HepG2 (cell line): ENCODE results near the gene POLR3K. TPM values are rescaled to one million over a fixed set of nuclear protein-coding genes. Genes with fewer than 3 reads are reported as not detected.
A peak's percentile ranks its signal among the peaks of the same experiment; 100 is the strongest.

Experiments
- ATAC-seq: fragments of 200-7000 bp; cut with Tn5 transposase; 3 replicates; pipeline ENCODE4 v1.9.1; 2020; ENCODE audit warnings: mild to moderate bottlenecking, moderate library complexity
- BruUV-seq: library from RNA; stranded (reverse); fragments of 400-500 nt; replicated peaks from 2 replicates; lab custom pipeline; 2021; lab: Mats Ljungman, UMichigan
- CTCF ChIA-PET: fragments of 300-600 bp; formaldehyde crosslinking; extraction: SDS; loops from one replicate; lab custom pipeline; 2021; ENCODE audit warnings: low total read pairs, inconsistent platforms, low intra/inter-chr PET ratio; lab: Yijun Ruan, JAX
- POLR2A ChIA-PET: fragments of 350-600 bp; sonication (Branson Sonifier 250); formaldehyde crosslinking; loops from one replicate; lab custom pipeline; 2020; ENCODE audit warnings: antibody characterized with exemption, inconsistent platforms; lab: Yijun Ruan, JAX
- DNase-seq: peaks from one replicate; pipeline ENCODE4 v3.0.0-alpha.2; 2015; ENCODE audit warnings: low spot score
- FAIRE-seq: peaks from 3 replicates; lab custom pipeline; 2011; peaks lifted over from hg19 to GRCh38; lab: Jason Lieb, UNC
- H2AFZ ChIP-seq: one replicate; pipeline ENCODE4 v1.6.1; 2011; ENCODE audit warnings: low read length, inconsistent platforms
- H3K27ac ChIP-seq: fragments of 300-600 bp; 3 replicates; pipeline ENCODE4 v1.8.0; 2011; ENCODE audit warnings: mixed run types, mild to moderate bottlenecking, mixed read lengths, low read length, inconsistent platforms; ENCODE audit not compliant: insufficient read depth; ENCODE audit errors: extremely low read length
- H3K27me3 ChIP-seq, 2 experiments: fragments of 200-600 bp in 1 of 2; 2 replicates in 1 of 2; 3 replicates in 1 of 2; pipeline versions ENCODE4 v1.6.0 to v1.8.0; 2011; ENCODE audit warnings: low read length in 2 of 2, mild to moderate bottlenecking in 2 of 2, moderate library complexity in 2 of 2, inconsistent platforms in 1 of 2; ENCODE audit not compliant: insufficient read depth in 2 of 2, control insufficient read depth in 1 of 2
- H3K36me3 ChIP-seq, 2 experiments: fragments of 200-600 bp in 1 of 2; replicated peaks in 1 of 2; 2 replicates in 1 of 2; 3 replicates in 1 of 2; pipeline versions ENCODE4 v1.5.1 to v1.8.0; 2011; ENCODE audit warnings: low read length in 2 of 2, inconsistent platforms in 1 of 2; ENCODE audit not compliant: insufficient read depth in 2 of 2, control insufficient read depth in 1 of 2
- H3K4me1 ChIP-seq: 2 replicates; pipeline ENCODE4 v1.5.1; 2012; ENCODE audit warnings: low read length, inconsistent platforms; ENCODE audit not compliant: insufficient read depth
- H3K4me2 ChIP-seq: 2 replicates; pipeline ENCODE4 v1.6.0; 2011; ENCODE audit warnings: low read depth, low read length, inconsistent platforms
- H3K4me3 ChIP-seq, 3 experiments: fragments of 200-600 bp in 1 of 3; sonication (generic), shearing (Covaris generic) in 1 of 3; replicated peaks in 1 of 3; 2 replicates each; pipeline ENCODE4 v1.5.1; 2011 to 2016; ENCODE audit warnings: low read length in 3 of 3, inconsistent platforms in 2 of 3, low read depth in 2 of 3, mild to moderate bottlenecking in 2 of 3, control low read depth in 1 of 3, mixed read lengths in 1 of 3; ENCODE audit not compliant: insufficient read depth in 1 of 3
- H3K79me2 ChIP-seq: one replicate; pipeline ENCODE4 v1.6.1; 2011; ENCODE audit warnings: low read length, inconsistent platforms; ENCODE audit not compliant: insufficient read depth
- H3K9ac ChIP-seq: 2 replicates; pipeline ENCODE4 v1.6.0; 2011; ENCODE audit warnings: mild to moderate bottlenecking, low read depth, low read length, inconsistent platforms; ENCODE audit not compliant: insufficient read depth
- H3K9me3 ChIP-seq: 2 replicates; pipeline ENCODE4 v1.5.1; 2012; ENCODE audit warnings: mild to moderate bottlenecking, low read length
- H4K20me1 ChIP-seq: 2 replicates; pipeline ENCODE4 v1.6.0; 2011; ENCODE audit warnings: inconsistent platforms, mild to moderate bottlenecking, low read length, moderate library complexity; ENCODE audit not compliant: insufficient read depth
- ELF3 ChIP-seq: IDR thresholded peaks from 2 replicates; pipeline ENCODE4 v1.6.1; 2016; ENCODE audit warnings: missing genetic modification reagents, missing compliant biosample characterization
- GLI4 ChIP-seq: sonication (generic); formaldehyde crosslinking; IDR thresholded peaks from 2 replicates; pipeline ENCODE4 v1.5.1; 2020; ENCODE audit warnings: missing genetic modification reagents, mild to moderate bottlenecking, moderate library complexity, borderline replicate concordance
- KMT2B ChIP-seq: IDR thresholded peaks from 2 replicates; pipeline ENCODE4 v1.6.1; 2016; ENCODE audit warnings: missing genetic modification reagents, missing compliant biosample characterization
- SKI ChIP-seq: fragments of 450-650 bp; IDR thresholded peaks from one replicate; pipeline ENCODE4 v1.6.1; 2018; ENCODE audit warnings: mild to moderate bottlenecking; ENCODE audit not compliant: partially characterized antibody
- TGIF2 ChIP-seq: IDR thresholded peaks from 2 replicates; pipeline ENCODE4 v1.6.1; 2016; ENCODE audit warnings: control low read depth, missing compliant biosample characterization
- ZNF280D ChIP-seq: sonication (generic); formaldehyde crosslinking; IDR thresholded peaks from 2 replicates; pipeline ENCODE4 v1.5.1; 2020; ENCODE audit warnings: mild to moderate bottlenecking, missing genetic modification reagents
- WGBS: methylation state at CpG from one replicate; pipeline ENCODE4 v1.1.6; 2017; ENCODE audit warnings: low lambda C conversion rate; 5-methylcytosine and 5-hydroxymethylcytosine counted together
- in situ Hi-C: cut with HindIII; loops from 2 replicates; pipeline ENCODE4 v1.10.0; 2017; ENCODE audit warnings: low pct_unique_long_range_greater_than_20kb; ENCODE audit not compliant: extremely low pct_ligation_motif_present
- intact Hi-C: fragments of 100-400 bp; cut with micrococcal nuclease; formaldehyde crosslinking; loops from one replicate; pipeline ENCODE4 v1.10.0; 2022; ENCODE audit not compliant: unreplicated experiment
- polyA plus RNA-seq, 8 experiments: library from polyadenylated mRNA; depleted of rRNA in 3 of 8; stranded (reverse) in 7 of 8; unstranded in 1 of 8; fragments of >200 nt; fragmentation: Illumina TruSeq in 4 of 8; extraction: Trizol in 4 of 8; gene quantifications; 2 replicates each; pipeline versions ENCODE4 v1.2.1 to v1.2.3, GENCODE V29; 2011 to 2016; ENCODE audit warnings: low read depth in 4 of 8, missing spikeins in 1 of 8, mixed read lengths in 1 of 8; ENCODE audit not compliant: insufficient read depth in 1 of 8
- total RNA-seq, 5 experiments: library from RNA; depleted of rRNA; stranded (reverse); fragments of >200 nt; fragmentation: Illumina TruSeq; extraction: Trizol; gene quantifications; 2 replicates each; pipeline ENCODE4 v1.2.3, GENCODE V29; 2016; ENCODE audit warnings: low read depth in 1 of 5
- TF ChIP-seq, protein P1 (sequence below): sonication (generic); formaldehyde crosslinking; IDR thresholded peaks from 2 replicates; pipeline ENCODE4 v1.4.0; 2020; ENCODE audit warnings: missing genetic modification reagents
- TF ChIP-seq, protein P2 (sequence below): sonication (generic); formaldehyde crosslinking; IDR thresholded peaks from 2 replicates; pipeline ENCODE4 v1.9.0; 2021; ENCODE audit warnings: mild to moderate bottlenecking, missing genetic modification reagents
- TF ChIP-seq, protein P3 (sequence below): sonication (generic); formaldehyde crosslinking; IDR thresholded peaks from 2 replicates; pipeline ENCODE4 v1.5.0; 2020; ENCODE audit warnings: mild to moderate bottlenecking, missing genetic modification reagents, moderate library complexity

POLR3K gene
- total and polyA plus RNA-seq, 2 of the 13 experiments (the other 11 are each of a cell fraction or from before 2014, with no cell fraction given) = 14.8 to 18.8 TPM

GRCh38 chr16:71540-72401 lies 18.4 kb upstream of the POLR3K start:
- 4% methylated on average over 5 of the region's 57 CpGs for WGBS
- Histone ChIP-seq H3K27ac (no peak overlapping the region), H3K36me3 (no peaks in the 10 kb centered on the region), H3K9ac (peak overlapping the region; percentile 57; the same call in 1 of the 2 replicates), H3K9me3 (no peaks in the 10 kb centered on the region), H3K27me3 (peaks cover 2 to 8% of the 10 kb centered on the region in 2 experiments; a peak in 1 of 5 replicates), H3K4me1 (peaks cover 84% of the 10 kb centered on the region), H3K79me2 (no peaks in the 10 kb centered on the region), H3K4me3 (peak overlapping the region; percentile 60 to 81 (median 63)), H4K20me1 (0 out of 2 replicates have a peak, but pooled peaks cover 6% of the 10 kb centered on the region), H3K4me2 (peak overlapping the region; percentile 98), H2AFZ (no peak overlapping the region)
- ChIA-PET CTCF (interaction anchor here (1.8 kb wide), 1 partner anchor 25 kb away, joined by 8 read pairs; no protein-coding TSS in a partner anchor), POLR2A (interaction anchor here (1.5 kb wide), 2 partner anchors 19 to 164 kb away, joined by 3 to 5 read pairs; partner anchors contain the start of gene POLR3K)
- in situ Hi-C loops = no loop called here
- no TSS peak for BruUV-seq
- FAIRE-seq (no peak), ATAC-seq (peak; percentile 28), DNase-seq (peak; percentile 41)
- intact Hi-C loops = no loop called here
- TF ChIP-seq KMT2B (CRISPR knock-in tag) (no peak), ZNF280D (no peak), TGIF2 (CRISPR knock-in tag) (0 out of 2 replicates have a peak, but pooled peaks have one; percentile 26), SKI (no peak), GLI4 (no peak), ELF3 (CRISPR knock-in tag) (peak; percentile 32; the same call in 1 of the 2 replicates)
- TF ChIP-seq, protein P1, sequence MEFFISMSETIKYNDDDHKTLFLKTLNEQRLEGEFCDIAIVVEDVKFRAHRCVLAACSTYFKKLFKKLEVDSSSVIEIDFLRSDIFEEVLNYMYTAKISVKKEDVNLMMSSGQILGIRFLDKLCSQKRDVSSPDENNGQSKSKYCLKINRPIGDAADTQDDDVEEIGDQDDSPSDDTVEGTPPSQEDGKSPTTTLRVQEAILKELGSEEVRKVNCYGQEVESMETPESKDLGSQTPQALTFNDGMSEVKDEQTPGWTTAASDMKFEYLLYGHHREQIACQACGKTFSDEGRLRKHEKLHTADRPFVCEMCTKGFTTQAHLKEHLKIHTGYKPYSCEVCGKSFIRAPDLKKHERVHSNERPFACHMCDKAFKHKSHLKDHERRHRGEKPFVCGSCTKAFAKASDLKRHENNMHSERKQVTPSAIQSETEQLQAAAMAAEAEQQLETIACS (CRISPR knock-in tag) = no peak
- TF ChIP-seq, protein P2, sequence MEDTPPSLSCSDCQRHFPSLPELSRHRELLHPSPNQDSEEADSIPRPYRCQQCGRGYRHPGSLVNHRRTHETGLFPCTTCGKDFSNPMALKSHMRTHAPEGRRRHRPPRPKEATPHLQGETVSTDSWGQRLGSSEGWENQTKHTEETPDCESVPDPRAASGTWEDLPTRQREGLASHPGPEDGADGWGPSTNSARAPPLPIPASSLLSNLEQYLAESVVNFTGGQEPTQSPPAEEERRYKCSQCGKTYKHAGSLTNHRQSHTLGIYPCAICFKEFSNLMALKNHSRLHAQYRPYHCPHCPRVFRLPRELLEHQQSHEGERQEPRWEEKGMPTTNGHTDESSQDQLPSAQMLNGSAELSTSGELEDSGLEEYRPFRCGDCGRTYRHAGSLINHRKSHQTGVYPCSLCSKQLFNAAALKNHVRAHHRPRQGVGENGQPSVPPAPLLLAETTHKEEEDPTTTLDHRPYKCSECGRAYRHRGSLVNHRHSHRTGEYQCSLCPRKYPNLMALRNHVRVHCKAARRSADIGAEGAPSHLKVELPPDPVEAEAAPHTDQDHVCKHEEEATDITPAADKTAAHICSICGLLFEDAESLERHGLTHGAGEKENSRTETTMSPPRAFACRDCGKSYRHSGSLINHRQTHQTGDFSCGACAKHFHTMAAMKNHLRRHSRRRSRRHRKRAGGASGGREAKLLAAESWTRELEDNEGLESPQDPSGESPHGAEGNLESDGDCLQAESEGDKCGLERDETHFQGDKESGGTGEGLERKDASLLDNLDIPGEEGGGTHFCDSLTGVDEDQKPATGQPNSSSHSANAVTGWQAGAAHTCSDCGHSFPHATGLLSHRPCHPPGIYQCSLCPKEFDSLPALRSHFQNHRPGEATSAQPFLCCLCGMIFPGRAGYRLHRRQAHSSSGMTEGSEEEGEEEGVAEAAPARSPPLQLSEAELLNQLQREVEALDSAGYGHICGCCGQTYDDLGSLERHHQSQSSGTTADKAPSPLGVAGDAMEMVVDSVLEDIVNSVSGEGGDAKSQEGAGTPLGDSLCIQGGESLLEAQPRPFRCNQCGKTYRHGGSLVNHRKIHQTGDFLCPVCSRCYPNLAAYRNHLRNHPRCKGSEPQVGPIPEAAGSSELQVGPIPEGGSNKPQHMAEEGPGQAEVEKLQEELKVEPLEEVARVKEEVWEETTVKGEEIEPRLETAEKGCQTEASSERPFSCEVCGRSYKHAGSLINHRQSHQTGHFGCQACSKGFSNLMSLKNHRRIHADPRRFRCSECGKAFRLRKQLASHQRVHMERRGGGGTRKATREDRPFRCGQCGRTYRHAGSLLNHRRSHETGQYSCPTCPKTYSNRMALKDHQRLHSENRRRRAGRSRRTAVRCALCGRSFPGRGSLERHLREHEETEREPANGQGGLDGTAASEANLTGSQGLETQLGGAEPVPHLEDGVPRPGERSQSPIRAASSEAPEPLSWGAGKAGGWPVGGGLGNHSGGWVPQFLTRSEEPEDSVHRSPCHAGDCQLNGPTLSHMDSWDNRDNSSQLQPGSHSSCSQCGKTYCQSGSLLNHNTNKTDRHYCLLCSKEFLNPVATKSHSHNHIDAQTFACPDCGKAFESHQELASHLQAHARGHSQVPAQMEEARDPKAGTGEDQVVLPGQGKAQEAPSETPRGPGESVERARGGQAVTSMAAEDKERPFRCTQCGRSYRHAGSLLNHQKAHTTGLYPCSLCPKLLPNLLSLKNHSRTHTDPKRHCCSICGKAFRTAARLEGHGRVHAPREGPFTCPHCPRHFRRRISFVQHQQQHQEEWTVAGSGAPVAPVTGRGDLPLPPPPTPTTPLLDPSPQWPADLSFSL (CRISPR knock-in tag) = no peak
- TF ChIP-seq, protein P3, sequence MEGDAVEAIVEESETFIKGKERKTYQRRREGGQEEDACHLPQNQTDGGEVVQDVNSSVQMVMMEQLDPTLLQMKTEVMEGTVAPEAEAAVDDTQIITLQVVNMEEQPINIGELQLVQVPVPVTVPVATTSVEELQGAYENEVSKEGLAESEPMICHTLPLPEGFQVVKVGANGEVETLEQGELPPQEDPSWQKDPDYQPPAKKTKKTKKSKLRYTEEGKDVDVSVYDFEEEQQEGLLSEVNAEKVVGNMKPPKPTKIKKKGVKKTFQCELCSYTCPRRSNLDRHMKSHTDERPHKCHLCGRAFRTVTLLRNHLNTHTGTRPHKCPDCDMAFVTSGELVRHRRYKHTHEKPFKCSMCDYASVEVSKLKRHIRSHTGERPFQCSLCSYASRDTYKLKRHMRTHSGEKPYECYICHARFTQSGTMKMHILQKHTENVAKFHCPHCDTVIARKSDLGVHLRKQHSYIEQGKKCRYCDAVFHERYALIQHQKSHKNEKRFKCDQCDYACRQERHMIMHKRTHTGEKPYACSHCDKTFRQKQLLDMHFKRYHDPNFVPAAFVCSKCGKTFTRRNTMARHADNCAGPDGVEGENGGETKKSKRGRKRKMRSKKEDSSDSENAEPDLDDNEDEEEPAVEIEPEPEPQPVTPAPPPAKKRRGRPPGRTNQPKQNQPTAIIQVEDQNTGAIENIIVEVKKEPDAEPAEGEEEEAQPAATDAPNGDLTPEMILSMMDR (CRISPR knock-in tag) = 0 out of 2 replicates have a peak, but pooled peaks have one; percentile 3
